GM10248 (cell line): Measurements from ENCODE around the gene GDF10.

Source experiments
- CTCF ChIA-PET: fragments of 300-600 bp; sonication (Branson Sonifier 250); formaldehyde crosslinking; extraction: SDS; loops from one replicate; lab custom pipeline; 2021; ENCODE audit warnings: antibody characterized with exemption; lab: Yijun Ruan, JAX
- POLR2A ChIA-PET: fragments of 350-650 bp; sonication (Branson Sonifier 250); formaldehyde crosslinking; extraction: SDS; loops from one replicate; lab custom pipeline; 2020; ENCODE audit warnings: antibody characterized with exemption; lab: Yijun Ruan, JAX
- DNase-seq: peaks from one replicate; pipeline ENCODE4 v3.0.0; 2012; ENCODE audit errors: extremely low spot score
- CTCF ChIP-seq: IDR thresholded peaks from 2 replicates; pipeline ENCODE4 v1.5.1; 2012; ENCODE audit warnings: mild to moderate bottlenecking, low read depth; ENCODE audit errors: extremely low read depth, missing control alignments, control extremely low read depth

GDF10 gene

GRCh38 chr10:47299611-47300428, at the start of gene GDF10:
Gene GDF10 (plus strand): TSS chr10:47300197. CDS start chr10:47300652, 455 bp downstream.
- POLR2A ChIA-PET, result no interaction called here
- CTCF ChIA-PET, result interaction anchor here (1.1 to 2.8 kb wide), 2 partner anchors 9 to 41 kb away, joined by 3 to 8 read pairs; no protein-coding TSS in a partner anchor
- TF ChIP-seq CTCF, result no peak
- no peak for DNase-seq

- TF ChIP-seq CTCF, result no peak
- POLR2A ChIA-PET, result no interaction called here
- CTCF ChIA-PET, result interaction anchor here (1.5 kb wide), 1 partner anchor 228 kb away, joined by 3 read pairs; no protein-coding TSS in a partner anchor
- DNase-seq, result no peak
These were observed 47.8 kb upstream of the GDF10 start for GRCh38 chr10:47252093-47252780.

- CTCF ChIA-PET, result interaction anchor here (1.5 kb wide), 1 partner anchor 229 kb away, joined by 3 read pairs; no protein-coding TSS in a partner anchor
- no peak for TF ChIP-seq CTCF
- POLR2A ChIA-PET, result no interaction called here
- DNase-seq, result no peak
These were observed 46.9 kb upstream of the GDF10 start for GRCh38 chr10:47253030-47253637.

GRCh38 chr10:47253651-47254375, 46.2 kb upstream of the GDF10 start:
- ChIA-PET CTCF (interaction anchor here (1.5 kb wide), 1 partner anchor 12 kb away, joined by 3 read pairs; no protein-coding TSS in a partner anchor), POLR2A (no interaction called here)
- TF ChIP-seq CTCF, result no peak
- no peak for DNase-seq

GRCh38 chr10:47254611-47255010, 45.4 kb upstream of the GDF10 start:
- ChIA-PET POLR2A (no interaction called here), CTCF (interaction anchor here (1.5 kb wide), 1 partner anchor 13 kb away, joined by 3 read pairs; no protein-coding TSS in a partner anchor)
- DNase-seq, result no peak
- no peak for TF ChIP-seq CTCF
